SK-N-SH (cell line): ENCODE measurements around the gene CPT1C. TPM values are rescaled to one million over a fixed set of nuclear protein-coding genes. Genes with fewer than 3 reads are reported as not detected.

Source experiments
- CTCF ChIA-PET: fragments of 300-600, 350-600 bp; formaldehyde crosslinking; extraction: SDS; loops from one replicate; lab custom pipeline; 2021; lab: Yijun Ruan, JAX
- POLR2A ChIA-PET: fragments of 350-600 bp; sonication (Branson Sonifier 250); formaldehyde crosslinking; extraction: SDS; loops from one replicate; lab custom pipeline; 2020; ENCODE audit warnings: antibody characterized with exemption, inconsistent platforms; lab: Yijun Ruan, JAX
- DNase-seq: peaks from one replicate; pipeline ENCODE4 v3.0.0; 2012
- H2AFZ ChIP-seq: fragments of 200-600 bp; sonication (generic); 2 replicates; pipeline ENCODE4 v1.8.1; 2016; ENCODE audit warnings: antibody characterized with exemption, mild to moderate bottlenecking, low read depth
- H3F3A ChIP-seq: fragments of 200-600 bp; sonication (generic); replicated peaks from 2 replicates; pipeline ENCODE3; 2016; ENCODE audit warnings: antibody characterized with exemption, mild to moderate bottlenecking; ENCODE audit not compliant: insufficient read depth
- H3K27ac ChIP-seq, 2 experiments: fragments of 200-500 bp in 1 of 2; fragments of 200-600 bp in 1 of 2; sonication (Bioruptor generic) in 1 of 2; sonication (generic), shearing (Covaris generic) in 1 of 2; 2 replicates each; pipeline versions ENCODE4 v1.5.1 to v1.6.1; 2014 to 2016; ENCODE audit warnings: low read depth in 2 of 2, inconsistent platforms in 1 of 2, low read length in 1 of 2, mild to moderate bottlenecking in 1 of 2, mixed read lengths in 1 of 2
- H3K27me3 ChIP-seq: fragments of 200-600 bp; sonication (generic), shearing (Covaris generic); 2 replicates; pipeline ENCODE4 v1.6.1; 2016; ENCODE audit warnings: mixed run types; ENCODE audit not compliant: insufficient read depth
- H3K36me3 ChIP-seq, 2 experiments: fragments of 200-500 bp in 1 of 2; fragments of 200-600 bp in 1 of 2; sonication (Bioruptor generic) in 1 of 2; sonication (generic) in 1 of 2; replicated peaks in 1 of 2; 2 replicates each; pipeline versions ENCODE3 to v1.5.1; 2014 to 2016; ENCODE audit warnings: low read length in 1 of 2, mild to moderate bottlenecking in 1 of 2; ENCODE audit not compliant: insufficient read depth in 2 of 2, control insufficient read depth in 1 of 2
- H3K4me1 ChIP-seq, 2 experiments: fragments of 200-500 bp in 1 of 2; fragments of 200-600 bp in 1 of 2; sonication (Bioruptor generic) in 1 of 2; sonication (generic), shearing (Covaris generic) in 1 of 2; 2 replicates each; pipeline versions ENCODE4 v1.5.1 to v1.6.1; 2014 to 2016; ENCODE audit warnings: low read depth in 1 of 2, low read length in 1 of 2, mixed run types in 1 of 2; ENCODE audit not compliant: insufficient read depth in 2 of 2, control insufficient read depth in 1 of 2
- H3K4me2 ChIP-seq: fragments of 200-600 bp; sonication (generic), shearing (Covaris generic); 2 replicates; pipeline ENCODE4 v1.6.1; 2017; ENCODE audit warnings: mixed run types
- H3K4me3 ChIP-seq, 2 experiments: fragments of 200-500 bp in 1 of 2; fragments of 200-600 bp in 1 of 2; sonication (Bioruptor generic) in 1 of 2; sonication (generic), shearing (Covaris generic) in 1 of 2; 2 replicates each; pipeline versions ENCODE4 v1.5.1 to v1.8.1; 2014 to 2016; ENCODE audit warnings: low read depth in 2 of 2, inconsistent platforms in 1 of 2, low read length in 1 of 2, mild to moderate bottlenecking in 1 of 2, mixed read lengths in 1 of 2, moderate library complexity in 1 of 2
- H3K79me2 ChIP-seq: fragments of 200-600 bp; sonication (generic); 2 replicates; pipeline ENCODE4 v1.8.1; 2017; ENCODE audit warnings: mild to moderate bottlenecking; ENCODE audit not compliant: insufficient read depth
- H3K9ac ChIP-seq: fragments of 200-600 bp; sonication (generic); 2 replicates; pipeline ENCODE4 v1.6.1; 2017; ENCODE audit warnings: mixed run types
- H3K9me2 ChIP-seq: fragments of 200-600 bp; sonication (generic); 2 replicates; pipeline ENCODE4 v1.6.1; 2017; ENCODE audit warnings: mixed run types
- H3K9me3 ChIP-seq: fragments of 200-600 bp; sonication (generic); 2 replicates; pipeline ENCODE4 v1.6.1; 2017; ENCODE audit warnings: mixed run types, mild to moderate bottlenecking, moderate library complexity
- H4K20me1 ChIP-seq: fragments of 200-600 bp; sonication (generic); 2 replicates; pipeline ENCODE4 v1.6.1; 2017; ENCODE audit warnings: mild to moderate bottlenecking, mixed run types; ENCODE audit not compliant: insufficient read depth
- CHD2 ChIP-seq: fragments of 150-350 bp; IDR thresholded peaks from 2 replicates; pipeline ENCODE4 v1.6.1; 2018; ENCODE audit warnings: low read length; ENCODE audit not compliant: partially characterized antibody
- ELF1 ChIP-seq: IDR thresholded peaks from 2 replicates; pipeline ENCODE4 v1.4.0; 2012
- EP300 ChIP-seq, 2 experiments: IDR thresholded peaks; 2 replicates each; pipeline versions ENCODE4 v1.4.0 to v1.6.1; 2012; ENCODE audit warnings: borderline replicate concordance in 1 of 2, low read depth in 1 of 2, low read length in 1 of 2
- EZH2phosphoT487 ChIP-seq: fragments of 200-600 bp; sonication (generic); IDR thresholded peaks from 2 replicates; pipeline ENCODE4 v1.6.1; 2017; ENCODE audit warnings: low read depth, mixed run types, mild to moderate bottlenecking, antibody characterized with exemption, moderate library complexity, borderline replicate concordance
- FOSL2 ChIP-seq: IDR thresholded peaks from 2 replicates; pipeline ENCODE4 v1.4.0; 2012; ENCODE audit warnings: low read depth, mild to moderate bottlenecking, moderate library complexity, borderline replicate concordance
- GABPA ChIP-seq: IDR thresholded peaks from 2 replicates; pipeline ENCODE4 v1.4.0; 2012; ENCODE audit warnings: low read depth, mild to moderate bottlenecking
- MAX ChIP-seq: IDR thresholded peaks from 2 replicates; pipeline ENCODE4 v1.4.0; 2012; ENCODE audit warnings: low read depth
- MEF2A ChIP-seq: IDR thresholded peaks from 2 replicates; pipeline ENCODE4 v1.4.0; 2012; ENCODE audit warnings: low read depth, borderline replicate concordance
- MXI1 ChIP-seq: IDR thresholded peaks from 2 replicates; pipeline ENCODE4 v1.6.1; 2012; ENCODE audit warnings: mild to moderate bottlenecking, low read depth, low read length, improper control_type of control experiment
- POLR2AphosphoS5 ChIP-seq: IDR thresholded peaks from 2 replicates; pipeline ENCODE4 v1.6.1; 2012; ENCODE audit warnings: low read depth, low read length
- RAD21 ChIP-seq: IDR thresholded peaks from 2 replicates; pipeline ENCODE4 v1.6.1; 2012; ENCODE audit warnings: mild to moderate bottlenecking, low read length
- REST ChIP-seq: IDR thresholded peaks from 2 replicates; pipeline ENCODE4 v1.6.1; 2012; ENCODE audit warnings: mild to moderate bottlenecking, low read depth, low read length, moderate library complexity
- RFX5 ChIP-seq: IDR thresholded peaks from 2 replicates; pipeline ENCODE4 v1.6.1; 2012; ENCODE audit warnings: mild to moderate bottlenecking, improper control_type of control experiment, low read length
- RXRA ChIP-seq: IDR thresholded peaks from 2 replicates; pipeline ENCODE4 v1.4.0; 2012; ENCODE audit warnings: low read depth, mild to moderate bottlenecking, borderline replicate concordance
- SIN3A ChIP-seq: IDR thresholded peaks from 2 replicates; pipeline ENCODE4 v1.6.1; 2012; ENCODE audit warnings: low read depth, mild to moderate bottlenecking, low read length, moderate library complexity, borderline replicate concordance
- TAF1 ChIP-seq: IDR thresholded peaks from 2 replicates; pipeline ENCODE4 v1.6.1; 2012; ENCODE audit warnings: low read depth, mild to moderate bottlenecking, low read length, moderate library complexity, borderline replicate concordance
- TCF12 ChIP-seq: IDR thresholded peaks from 2 replicates; pipeline ENCODE4 v1.4.0; 2012
- USF1 ChIP-seq: IDR thresholded peaks from 2 replicates; pipeline ENCODE4 v1.4.0; 2012; ENCODE audit warnings: low read depth, borderline replicate concordance
- YY1 ChIP-seq: IDR thresholded peaks from 2 replicates; pipeline ENCODE4 v1.4.0; 2012; ENCODE audit warnings: low read depth, mild to moderate bottlenecking
- WGBS: methylation state at CpG from one replicate; pipeline ENCODE4 v1.1.6; 2017; ENCODE audit warnings: low lambda C conversion rate; 5-methylcytosine and 5-hydroxymethylcytosine counted together
- polyA plus RNA-seq, 3 experiments: library from polyadenylated mRNA; depleted of rRNA; stranded (reverse); fragments of >200 nt; gene quantifications; 2 replicates each; pipeline ENCODE4 v1.2.3, GENCODE V29; 2012
- TF ChIP-seq, protein P1 (sequence below): fragments of 200-600 bp; sonication (generic); IDR thresholded peaks from 2 replicates; pipeline ENCODE4 v1.6.1; 2017; ENCODE audit warnings: antibody characterized with exemption, mild to moderate bottlenecking, moderate library complexity
- TF ChIP-seq, protein P2 (sequence below): IDR thresholded peaks from 2 replicates; pipeline ENCODE4 v1.4.0; 2012; ENCODE audit warnings: low read depth, borderline replicate concordance

Gene CPT1C
- polyA plus RNA-seq, 1 of the 3 experiments (the other 2 are of a cell fraction): 139 TPM

GRCh38 chr19:49691243-49692146, 579 bp downstream of the CPT1C start (continued):
- TF ChIP-seq MAX (peak; percentile 95), CHD2 (peak; percentile 93), MEF2A (no peak), RFX5 (no peak), ELF1 (no peak)
- TF ChIP-seq, protein P1, sequence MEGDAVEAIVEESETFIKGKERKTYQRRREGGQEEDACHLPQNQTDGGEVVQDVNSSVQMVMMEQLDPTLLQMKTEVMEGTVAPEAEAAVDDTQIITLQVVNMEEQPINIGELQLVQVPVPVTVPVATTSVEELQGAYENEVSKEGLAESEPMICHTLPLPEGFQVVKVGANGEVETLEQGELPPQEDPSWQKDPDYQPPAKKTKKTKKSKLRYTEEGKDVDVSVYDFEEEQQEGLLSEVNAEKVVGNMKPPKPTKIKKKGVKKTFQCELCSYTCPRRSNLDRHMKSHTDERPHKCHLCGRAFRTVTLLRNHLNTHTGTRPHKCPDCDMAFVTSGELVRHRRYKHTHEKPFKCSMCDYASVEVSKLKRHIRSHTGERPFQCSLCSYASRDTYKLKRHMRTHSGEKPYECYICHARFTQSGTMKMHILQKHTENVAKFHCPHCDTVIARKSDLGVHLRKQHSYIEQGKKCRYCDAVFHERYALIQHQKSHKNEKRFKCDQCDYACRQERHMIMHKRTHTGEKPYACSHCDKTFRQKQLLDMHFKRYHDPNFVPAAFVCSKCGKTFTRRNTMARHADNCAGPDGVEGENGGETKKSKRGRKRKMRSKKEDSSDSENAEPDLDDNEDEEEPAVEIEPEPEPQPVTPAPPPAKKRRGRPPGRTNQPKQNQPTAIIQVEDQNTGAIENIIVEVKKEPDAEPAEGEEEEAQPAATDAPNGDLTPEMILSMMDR: no peak
- TF ChIP-seq, all 33 proteins: peak for 5

- ChIA-PET CTCF (interaction anchor here (1.4 to 8.0 kb wide), 5 partner anchors 11 to 118 kb away, joined by 3 to 75 read pairs (median 7); partner anchors contain the start of gene PRMT1), POLR2A (interaction anchor here (0.6 to 3.2 kb wide), 4 partner anchors 11 to 23 kb away, joined by 3 to 11 read pairs (median 5); partner anchors contain the start of gene PRMT1)
- H3K9me2 ChIP-seq: no peaks in the 10 kb centered on the region
- H3K4me1 ChIP-seq: peaks cover 6 to 28% of the 10 kb centered on the region in 2 experiments; a peak in 2 of 4 replicates
- H3K4me3 ChIP-seq: peak overlapping the region; percentile 77 to 81
- peak overlapping the region; percentile 71 for H3K9ac ChIP-seq
- peak overlapping the region; percentile 95 for H3K4me2 ChIP-seq
- H3K9me3 ChIP-seq: no peaks in the 10 kb centered on the region
- H3F3A ChIP-seq: peaks cover 15% of the 10 kb centered on the region
- peak overlapping the region; percentile 82 for H2AFZ ChIP-seq
- H3K79me2 ChIP-seq: peaks cover 27% of the 10 kb centered on the region
- peak; percentile 72 for DNase-seq
- H3K36me3 ChIP-seq: peaks cover 15 to 20% of the 10 kb centered on the region in 2 experiments
- H3K27ac ChIP-seq: peak overlapping the region; percentile 36 to 95; a peak in 3 of 4 replicates
- 16% methylated on average over 12 of the region's 16 CpGs for WGBS
- no peaks in the 10 kb centered on the region for H3K27me3 ChIP-seq
- H4K20me1 ChIP-seq: no peaks in the 10 kb centered on the region
- peak; percentile 72 for TF ChIP-seq POLR2AphosphoS5
- no peak for TF ChIP-seq USF1
- no peak for TF ChIP-seq FOSL2
- no peak for TF ChIP-seq RXRA
- TF ChIP-seq RAD21: no peak
- no peak for TF ChIP-seq EP300 (IDR thresholded peaks at IDR 0.05; ENCODE audit: borderline replicate concordance in 1 of 2, low read depth in 1 of 2, low read length in 1 of 2)
- no peak for TF ChIP-seq MEF2A
- TF ChIP-seq TCF12: no peak
- TF ChIP-seq ELF1: peak; percentile 81
- TF ChIP-seq YY1: no peak
- no peak for TF ChIP-seq REST
- peak; percentile 94 for TF ChIP-seq GABPA
- TF ChIP-seq, protein P2, sequence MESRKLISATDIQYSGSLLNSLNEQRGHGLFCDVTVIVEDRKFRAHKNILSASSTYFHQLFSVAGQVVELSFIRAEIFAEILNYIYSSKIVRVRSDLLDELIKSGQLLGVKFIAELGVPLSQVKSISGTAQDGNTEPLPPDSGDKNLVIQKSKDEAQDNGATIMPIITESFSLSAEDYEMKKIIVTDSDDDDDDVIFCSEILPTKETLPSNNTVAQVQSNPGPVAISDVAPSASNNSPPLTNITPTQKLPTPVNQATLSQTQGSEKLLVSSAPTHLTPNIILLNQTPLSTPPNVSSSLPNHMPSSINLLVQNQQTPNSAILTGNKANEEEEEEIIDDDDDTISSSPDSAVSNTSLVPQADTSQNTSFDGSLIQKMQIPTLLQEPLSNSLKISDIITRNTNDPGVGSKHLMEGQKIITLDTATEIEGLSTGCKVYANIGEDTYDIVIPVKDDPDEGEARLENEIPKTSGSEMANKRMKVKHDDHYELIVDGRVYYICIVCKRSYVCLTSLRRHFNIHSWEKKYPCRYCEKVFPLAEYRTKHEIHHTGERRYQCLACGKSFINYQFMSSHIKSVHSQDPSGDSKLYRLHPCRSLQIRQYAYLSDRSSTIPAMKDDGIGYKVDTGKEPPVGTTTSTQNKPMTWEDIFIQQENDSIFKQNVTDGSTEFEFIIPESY: no peak
- TF ChIP-seq EZH2phosphoT487: no peak
- TF ChIP-seq MXI1: peak; percentile 88
- TF ChIP-seq TAF1: peak; percentile 76; the same call in 1 of the 2 replicates
- no peak for TF ChIP-seq SIN3A
Measured at GRCh38 chr19:49692147-49692506, 1.2 kb downstream of the CPT1C start.
